Right ventricle myocardium superior (tissue), 1 donor: ENCODE results near the gene IFNA2. TPM values are rescaled to one million over a fixed set of nuclear protein-coding genes. Genes with fewer than 3 reads are reported as not detected.

Experiments
- total RNA-seq: library from RNA; stranded (reverse); fragmentation: NEBNext Ultra II Directional; extraction: Animal tissue kit (Norgen Biotek cat#: 25700); gene quantifications from one replicate; pipeline ENCODE4 v1.2.1, GENCODE V29; 2021
- donor health status: DM: no; HTN: yes; CAD: no; lungs with severe emphysema.

Gene IFNA2
- total RNA-seq, 1 donor from 2014 or later, result not detected

Other genes starting within 250 kb of the IFNA2 start
- not detected for gene IFNW1, start 243.6 kb downstream of the IFNA2 start, total RNA-seq
- not detected for gene IFNA21, start 218.7 kb downstream of the IFNA2 start, total RNA-seq
- gene IFNA4, start 197.8 kb downstream of the IFNA2 start, total RNA-seq, result not detected
- not detected for gene IFNA7, start 183.2 kb downstream of the IFNA2 start, total RNA-seq
- gene IFNA10, start 178.3 kb downstream of the IFNA2 start, total RNA-seq, result not detected
- gene IFNA16, start 168.1 kb downstream of the IFNA2 start, total RNA-seq, result not detected
- gene IFNA17, start 157.2 kb downstream of the IFNA2 start, total RNA-seq, result not detected
- not detected for gene IFNA14, start 145.4 kb downstream of the IFNA2 start, total RNA-seq
- not detected for gene IFNA5, start 80.1 kb downstream of the IFNA2 start, total RNA-seq
- gene KLHL9, start 50.0 kb downstream of the IFNA2 start, total RNA-seq, result 11.2 TPM
- gene IFNA6, start 34.5 kb downstream of the IFNA2 start, total RNA-seq, result not detected
- gene IFNA13, start 17.3 kb downstream of the IFNA2 start, total RNA-seq, result not detected
- not detected for gene IFNA8, start 23.7 kb upstream of the IFNA2 start, total RNA-seq
- not detected for gene IFNA1, start 55.0 kb upstream of the IFNA2 start, total RNA-seq
- gene IFNE, start 96.9 kb upstream of the IFNA2 start, total RNA-seq, result not detected